Measurements from ENCODE around the gene TTC33. TPM values are rescaled to one million over a fixed set of nuclear protein-coding genes. Genes with fewer than 3 reads are reported as not detected.

Gene TTC33
- total and polyA plus RNA-seq, 2 of the 13 experiments (the other 11 are each of a cell fraction or from before 2014, with no cell fraction given), result 4.5 to 20.0 TPM

GRCh38 chr5:40790947-40791593, 35.3 kb upstream of the TTC33 start:
- peak overlapping the region in 2 of 3 experiments; percentile 21 to 41; a peak in 2 of 6 replicates for H3K4me3 ChIP-seq (replicated peaks in 1 of 3; ENCODE audit: insufficient read depth in 1 of 3, low read depth in 2 of 3, low read length in 3 of 3)
- H3K9me3 ChIP-seq (ENCODE audit: low read length), result peaks cover 7% of the 10 kb centered on the region; the same call in 1 of the 2 replicates
- 30% methylated on average over 3 of the region's 3 CpGs for WGBS (ENCODE audit: low lambda C conversion rate)
- no peak for FAIRE-seq
- H2AFZ ChIP-seq (ENCODE audit: low read length), result no peak overlapping the region
- POLR2A ChIA-PET, result interaction anchor here (0.8 to 1.2 kb wide), 3 partner anchors 34 to 44 kb away, joined by 3 read pairs; partner anchors contain the start of gene RPL37
- H3K9ac ChIP-seq (ENCODE audit: insufficient read depth, low read depth, low read length), result peak overlapping the region; percentile 13; the same call in 1 of the 2 replicates
- BruUV-seq (replicated peaks), result no TSS peak
- intact Hi-C loops (cut with micrococcal nuclease; ENCODE audit: unreplicated experiment) (no loop called here), in situ Hi-C loops (cut with HindIII; ENCODE audit: extremely low pct_ligation_motif_present, low pct_unique_long_range_greater_than_20kb) (no loop called here)
- peak; percentile 36 for DNase-seq (ENCODE audit: low spot score)
- peaks cover 99% of the 10 kb centered on the region for H3K79me2 ChIP-seq (ENCODE audit: insufficient read depth, low read length)
- CTCF ChIA-PET (ENCODE audit: low intra/inter-chr PET ratio, low total read pairs), result no interaction called here
- H3K27ac ChIP-seq (ENCODE audit: extremely low read length, insufficient read depth, low read length), result peak overlapping the region; percentile 75
- H3K36me3 ChIP-seq (replicated peaks in 1 of 2; ENCODE audit: control insufficient read depth in 1 of 2, insufficient read depth in 2 of 2, low read length in 2 of 2), result peaks cover 0 to 7% of the 10 kb centered on the region in 2 experiments; a peak in 3 of 5 replicates
- peaks cover 97% of the 10 kb centered on the region for H3K4me1 ChIP-seq (ENCODE audit: insufficient read depth, low read length)
- H3K4me2 ChIP-seq (ENCODE audit: low read depth, low read length), result peak overlapping the region; percentile 65
- no peaks in the 10 kb centered on the region for H3K27me3 ChIP-seq (ENCODE audit: control insufficient read depth in 1 of 2, insufficient read depth in 2 of 2, low read length in 2 of 2)
- ATAC-seq, result peak; percentile 49
- peaks cover 6% of the 10 kb centered on the region for H4K20me1 ChIP-seq (ENCODE audit: insufficient read depth, low read length)
- TF ChIP-seq ZNF329 (CRISPR knock-in tag; IDR thresholded peaks at IDR 0.05; ENCODE audit: low read depth), result no peak
- no peak for TF ChIP-seq FUBP1 (CRISPR knock-in tag; IDR thresholded peaks at IDR 0.05; ENCODE audit: borderline replicate concordance)
- TF ChIP-seq FOXO1 (CRISPR knock-in tag; IDR thresholded peaks at IDR 0.05), result no peak
- TF ChIP-seq RCOR2 (CRISPR knock-in tag; IDR thresholded peaks at IDR 0.05), result 0 out of 2 replicates have a peak, but pooled peaks have one; percentile 8
- no peak for TF ChIP-seq KLF16 (CRISPR knock-in tag; IDR thresholded peaks at IDR 0.05)
- no peak for TF ChIP-seq ZNF253 (CRISPR knock-in tag; IDR thresholded peaks at IDR 0.05; ENCODE audit: borderline replicate concordance)
- no peak for TF ChIP-seq SNAPC5 (CRISPR knock-in tag; IDR thresholded peaks at IDR 0.05; ENCODE audit: borderline replicate concordance)
- TF ChIP-seq DBP (CRISPR knock-in tag; IDR thresholded peaks at IDR 0.05; ENCODE audit: not compliant biosample characterization), result no peak
- TF ChIP-seq MBD4 (IDR thresholded peaks at IDR 0.05; ENCODE audit: borderline replicate concordance, low read length), result peak; percentile 20; the same call in 1 of the 2 replicates
- no peak for TF ChIP-seq FOXP1 (IDR thresholded peaks at IDR 0.05)
- no peak for TF ChIP-seq FOXP1 (CRISPR knock-in tag; IDR thresholded peaks at IDR 0.05)
- no peak for TF ChIP-seq AHDC1 (CRISPR knock-in tag; IDR thresholded peaks at IDR 0.05; ENCODE audit: borderline replicate concordance)
- TF ChIP-seq SRSF1 (optimal IDR thresholded peaks at IDR 0.05; ENCODE audit: low read depth, low read length), result no peak
- no peak for TF ChIP-seq ZNF251 (CRISPR knock-in tag; IDR thresholded peaks at IDR 0.05)
- TF ChIP-seq ZNF3 (CRISPR knock-in tag; IDR thresholded peaks at IDR 0.05), result peak; percentile 98
- TF ChIP-seq SAP130 (CRISPR knock-in tag; IDR thresholded peaks at IDR 0.05; ENCODE audit: low read depth), result 0 out of 2 replicates have a peak, but pooled peaks have one; percentile 4
